ENCODE measurements around the gene SLC9A8. TPM values are rescaled to one million over a fixed set of nuclear protein-coding genes. Genes with fewer than 3 reads are reported as not detected.

SLC9A8 gene
- total RNA-seq, 1 donor from 2014 or later: 8.8 TPM

- Histone ChIP-seq H3K4me1 (no peaks in the 10 kb centered on the region), H3K27ac (no peak overlapping the region), H3K27me3 (no peaks in the 10 kb centered on the region), H3K9me3 (no peaks in the 10 kb centered on the region), H3K36me3 (no peaks in the 10 kb centered on the region), H3K4me3 (no peak overlapping the region)
- DNase-seq (ENCODE audit: extremely low spot score in 2 of 2): no peak
- intact Hi-C loops (cut with DNase I): no loop called here
- TF ChIP-seq CTCF (IDR thresholded peaks at IDR 0.05) (no peak), POLR2A (IDR thresholded peaks at IDR 0.05) (no peak), POLR2AphosphoS5 (IDR thresholded peaks at IDR 0.05; ENCODE audit: insufficient read depth in 1 of 2, low read depth in 1 of 2) (no peak)
These were observed 27.3 kb upstream of the SLC9A8 start for GRCh38 chr20:49785149-49785851.

GRCh38 chr20:49785852-49786175 lies 26.8 kb upstream of the SLC9A8 start:
- H3K36me3 ChIP-seq: no peaks in the 10 kb centered on the region
- H3K9me3 ChIP-seq: no peaks in the 10 kb centered on the region
- no peak for DNase-seq (ENCODE audit: extremely low spot score in 2 of 2)
- no peak overlapping the region for H3K27ac ChIP-seq
- H3K4me3 ChIP-seq: no peak overlapping the region
- intact Hi-C loops (cut with DNase I): no loop called here
- TF ChIP-seq POLR2AphosphoS5 (IDR thresholded peaks at IDR 0.05; ENCODE audit: insufficient read depth in 1 of 2, low read depth in 1 of 2) (no peak), POLR2A (IDR thresholded peaks at IDR 0.05) (no peak), CTCF (IDR thresholded peaks at IDR 0.05) (no peak)
- no peaks in the 10 kb centered on the region for H3K4me1 ChIP-seq
- no peaks in the 10 kb centered on the region for H3K27me3 ChIP-seq

- no peaks in the 10 kb centered on the region for H3K27me3 ChIP-seq
- intact Hi-C loops (cut with DNase I): no loop called here
- TF ChIP-seq CTCF (IDR thresholded peaks at IDR 0.05) (no peak), POLR2A (IDR thresholded peaks at IDR 0.05) (no peak), POLR2AphosphoS5 (IDR thresholded peaks at IDR 0.05; ENCODE audit: insufficient read depth in 1 of 2, low read depth in 1 of 2) (no peak)
- H3K9me3 ChIP-seq: no peaks in the 10 kb centered on the region
- H3K27ac ChIP-seq: no peak overlapping the region
- DNase-seq (ENCODE audit: extremely low spot score in 2 of 2): no peak
- H3K4me1 ChIP-seq: no peaks in the 10 kb centered on the region
- no peak overlapping the region for H3K4me3 ChIP-seq
- H3K36me3 ChIP-seq: no peaks in the 10 kb centered on the region
These were observed 26.4 kb upstream of the SLC9A8 start for GRCh38 chr20:49786196-49786595.

- Histone ChIP-seq H3K4me1 (no peaks in the 10 kb centered on the region), H3K27ac (no peak overlapping the region), H3K4me3 (no peak overlapping the region), H3K27me3 (no peaks in the 10 kb centered on the region), H3K9me3 (no peaks in the 10 kb centered on the region), H3K36me3 (no peaks in the 10 kb centered on the region)
- TF ChIP-seq POLR2A (IDR thresholded peaks at IDR 0.05): no peak
- no peak for TF ChIP-seq POLR2AphosphoS5 (IDR thresholded peaks at IDR 0.05; ENCODE audit: insufficient read depth in 1 of 2, low read depth in 1 of 2)
- TF ChIP-seq CTCF (IDR thresholded peaks at IDR 0.05): no peak
- intact Hi-C loops (cut with DNase I): no loop called here
- no peak for DNase-seq (ENCODE audit: extremely low spot score in 2 of 2)
These were observed 25.8 kb upstream of the SLC9A8 start for GRCh38 chr20:49786668-49787370.

All from vagina (tissue), 2 donors.